ENCODE measurements around the gene PDXK.

PDXK gene

GRCh38 chr21:43740497-43741156 is 21.7 kb downstream of the PDXK start:
- in situ Hi-C loops (cut with MboI; ENCODE audit: low sequenced_read_pairs), result no loop called here

- in situ Hi-C loops (cut with MboI; ENCODE audit: low sequenced_read_pairs), result no loop called here
Observed at GRCh38 chr21:43741423-43742096, 22.6 kb downstream of the PDXK start.

GRCh38 chr21:43743947-43744346 is 25.0 kb downstream of the PDXK start:
- in situ Hi-C loops (cut with MboI; ENCODE audit: low sequenced_read_pairs), result no loop called here

DNA sequence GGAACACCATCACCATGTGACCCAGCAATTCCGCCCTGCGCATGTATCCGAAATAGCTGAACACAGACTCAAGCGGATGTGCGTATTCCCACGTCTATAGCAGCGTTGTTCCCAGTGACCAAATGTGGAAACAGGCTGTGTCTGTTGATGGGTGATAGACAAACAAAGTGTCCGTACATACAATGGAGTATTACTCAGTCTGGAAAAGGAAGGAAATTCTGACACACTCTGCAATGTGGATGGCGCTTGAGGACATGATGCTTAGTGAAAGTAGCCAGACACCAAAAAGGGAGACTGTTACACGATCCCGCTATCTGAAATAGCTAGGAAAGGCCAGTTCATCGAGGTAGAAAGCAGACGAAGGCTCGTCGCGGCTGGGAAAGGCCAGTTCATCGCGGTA is 25.8 kb downstream of the PDXK start:
- in situ Hi-C loops (cut with MboI; ENCODE audit: low sequenced_read_pairs), result no loop called here

- in situ Hi-C loops (cut with MboI; ENCODE audit: low sequenced_read_pairs), result no loop called here
Observed at GRCh38 chr21:43745772-43746517, 27.0 kb downstream of the PDXK start.

DNA sequence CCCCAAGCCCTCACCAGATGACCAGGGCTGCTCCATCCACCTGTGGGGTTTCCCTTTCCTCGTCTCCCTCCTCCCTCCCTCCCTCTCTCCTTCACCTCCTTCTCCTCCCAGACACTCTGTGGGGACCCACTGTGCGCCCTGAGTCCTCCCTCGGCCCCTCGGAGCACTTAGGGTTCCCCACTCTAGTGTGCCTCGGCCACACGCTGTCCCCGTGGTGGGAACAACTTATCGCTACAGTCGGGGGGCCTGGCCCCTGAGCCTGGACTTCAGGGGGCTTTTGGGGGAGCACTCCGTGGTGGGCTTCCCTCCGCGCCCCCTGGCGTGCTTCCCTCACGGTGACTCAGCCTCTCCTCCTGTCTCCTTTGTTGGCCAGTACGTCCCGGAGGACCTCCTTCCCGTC is 29.7 kb downstream of the PDXK start:
- in situ Hi-C loops (cut with MboI; ENCODE audit: low sequenced_read_pairs), result no loop called here

- in situ Hi-C loops (cut with MboI; ENCODE audit: low sequenced_read_pairs), result no loop called here
Observed at GRCh38 chr21:43749651-43750262, 30.8 kb downstream of the PDXK start.

DNA sequence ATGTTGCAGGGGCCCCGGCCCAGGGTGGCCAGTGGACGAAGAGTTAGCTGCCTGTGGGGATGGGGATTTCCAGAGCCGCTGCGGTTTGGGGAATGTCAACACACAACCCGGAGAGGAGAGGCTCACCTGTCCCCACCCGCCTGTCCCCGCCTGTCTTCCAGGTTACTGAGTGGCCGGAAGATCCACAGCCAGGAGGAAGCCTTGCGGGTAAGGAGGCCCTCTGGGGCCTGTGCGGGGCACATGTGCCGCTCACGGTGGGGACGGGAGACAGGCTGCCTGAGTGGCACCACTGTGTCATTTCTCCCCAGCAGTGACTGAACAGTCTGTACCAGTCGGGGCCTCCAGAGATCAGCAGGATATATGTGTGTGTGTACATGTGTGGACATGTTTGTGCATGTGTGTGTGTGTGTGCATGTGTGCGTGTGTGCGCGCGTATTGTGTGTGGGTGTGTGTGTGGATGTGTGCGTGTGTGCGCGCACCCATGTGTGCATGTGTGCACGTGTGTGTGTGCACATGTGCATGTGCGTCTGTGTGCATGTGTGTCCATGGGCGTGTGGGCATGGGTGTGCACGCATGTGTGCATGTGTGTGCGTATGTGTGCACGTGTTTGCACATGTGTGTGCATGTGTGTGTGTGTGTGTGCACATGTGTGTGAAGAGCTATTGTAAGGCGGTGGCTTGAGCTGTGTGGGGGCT is 31.6 kb downstream of the PDXK start:
- in situ Hi-C loops (cut with MboI; ENCODE audit: low sequenced_read_pairs), result no loop called here

DNA sequence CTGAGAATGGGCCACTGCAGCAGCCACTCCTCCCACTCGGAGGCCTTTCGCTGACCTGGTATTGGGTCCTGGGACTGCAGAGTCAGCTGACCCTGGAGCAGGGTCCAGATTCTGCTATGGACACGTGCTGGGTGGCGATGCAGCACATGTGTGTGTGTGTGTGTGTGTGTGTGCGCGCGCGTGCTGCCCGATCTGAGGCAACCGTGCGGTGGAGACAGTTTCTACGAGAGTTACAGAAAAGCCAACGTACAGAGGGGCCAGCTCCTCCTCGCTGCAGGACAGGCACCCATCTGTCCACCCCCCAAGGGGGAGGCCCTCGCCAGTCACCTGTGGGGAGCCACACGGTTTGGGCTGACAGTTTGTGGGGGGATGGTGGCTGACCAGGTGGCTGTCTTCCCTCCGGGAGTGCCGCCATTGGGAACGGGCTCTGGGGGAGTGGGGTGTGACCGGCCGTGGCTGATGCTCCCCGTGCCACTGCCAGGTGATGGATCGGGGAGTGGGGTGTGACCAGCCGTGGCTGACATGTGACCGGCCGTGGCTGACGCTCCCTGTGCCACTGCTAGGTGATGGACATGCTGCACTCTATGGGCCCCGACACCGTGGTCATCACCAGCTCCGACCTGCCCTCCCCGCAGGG is 33.1 kb downstream of the PDXK start:
- in situ Hi-C loops (cut with MboI; ENCODE audit: low sequenced_read_pairs), result no loop called here

GRCh38 chr21:43752758-43753438 is 34.0 kb downstream of the PDXK start:
- in situ Hi-C loops (cut with MboI; ENCODE audit: low sequenced_read_pairs), result no loop called here

GRCh38 chr21:43753439-43753799 is 34.5 kb downstream of the PDXK start:
- in situ Hi-C loops (cut with MboI; ENCODE audit: low sequenced_read_pairs), result no loop called here

- in situ Hi-C loops (cut with MboI; ENCODE audit: low sequenced_read_pairs), result no loop called here
Observed at GRCh38 chr21:43754948-43755781, 36.2 kb downstream of the PDXK start.

- in situ Hi-C loops (cut with MboI; ENCODE audit: low sequenced_read_pairs), result no loop called here
Observed at GRCh38 chr21:43755820-43756594, 37.1 kb downstream of the PDXK start.

GRCh38 chr21:43757601-43758000 is 38.7 kb downstream of the PDXK start:
- in situ Hi-C loops (cut with MboI; ENCODE audit: low sequenced_read_pairs), result no loop called here

- in situ Hi-C loops (cut with MboI; ENCODE audit: low sequenced_read_pairs), result no loop called here
Observed at GRCh38 chr21:43758111-43758641, 39.2 kb downstream of the PDXK start.

- in situ Hi-C loops (cut with MboI; ENCODE audit: low sequenced_read_pairs), result no loop called here
Observed at GRCh38 chr21:43758811-43759210, 39.9 kb downstream of the PDXK start.

GRCh38 chr21:43759651-43760050 is 40.7 kb downstream of the PDXK start:
- in situ Hi-C loops (cut with MboI; ENCODE audit: low sequenced_read_pairs), result no loop called here

- in situ Hi-C loops (cut with MboI; ENCODE audit: low sequenced_read_pairs), result no loop called here
Observed at GRCh38 chr21:43760391-43760958, 41.5 kb downstream of the PDXK start.
